Measurements from ENCODE around the gene HELB.

HELB gene

GRCh38 chr12:66365718-66366490, 63.6 kb downstream of the HELB start:
- ATAC-seq: no peak
- no peak for DNase-seq

GRCh38 chr12:66367015-66367667, 64.8 kb downstream of the HELB start:
- DNase-seq (no peak), ATAC-seq (no peak)

GRCh38 chr12:66371982-66372381, 69.7 kb downstream of the HELB start:
- no peak for ATAC-seq

DNA sequence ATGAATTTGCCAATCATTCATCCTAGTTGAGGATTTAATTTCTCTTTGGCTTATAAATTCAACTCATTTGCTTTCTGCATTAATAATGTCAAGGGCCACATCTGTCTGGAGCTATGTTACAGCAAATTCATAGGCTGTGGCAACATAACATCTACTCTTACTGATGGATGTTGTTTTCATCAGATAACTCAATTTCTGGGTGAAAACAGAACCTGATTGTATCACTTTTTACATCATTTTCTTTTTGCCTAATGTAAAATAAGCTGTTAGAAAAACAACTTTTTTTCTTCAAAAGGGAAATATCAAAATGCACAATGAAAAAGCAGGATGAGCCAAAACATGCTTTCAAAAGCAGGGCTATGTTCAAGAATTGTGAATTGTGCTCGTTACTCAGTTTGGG, 73.3 kb downstream of the HELB start:
- no peak for ATAC-seq
- no peak for DNase-seq

More at GRCh38 chr12:66371982-66372381, 69.7 kb downstream of the HELB start:
- DNase-seq: no peak

DNA sequence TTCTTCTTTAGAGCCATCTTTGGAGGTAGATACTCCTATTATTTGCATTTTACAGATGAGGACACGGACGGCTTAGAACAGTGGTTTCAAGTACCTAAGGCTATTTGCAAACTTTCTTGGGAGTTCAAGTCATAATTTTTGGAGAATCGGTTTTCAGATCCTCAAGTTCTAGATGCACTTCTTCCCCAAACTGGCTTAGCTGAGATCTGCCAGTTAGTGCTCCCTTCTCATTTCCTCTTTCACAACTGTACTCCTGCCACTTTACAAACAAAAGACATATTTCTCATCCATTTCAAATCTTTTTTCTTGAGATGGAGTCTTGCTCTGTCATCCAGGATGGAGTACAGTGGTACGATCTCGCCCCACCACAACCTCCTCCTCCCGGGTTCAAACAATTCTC, 77.3 kb downstream of the HELB start:
- DNase-seq: no peak

DNA sequence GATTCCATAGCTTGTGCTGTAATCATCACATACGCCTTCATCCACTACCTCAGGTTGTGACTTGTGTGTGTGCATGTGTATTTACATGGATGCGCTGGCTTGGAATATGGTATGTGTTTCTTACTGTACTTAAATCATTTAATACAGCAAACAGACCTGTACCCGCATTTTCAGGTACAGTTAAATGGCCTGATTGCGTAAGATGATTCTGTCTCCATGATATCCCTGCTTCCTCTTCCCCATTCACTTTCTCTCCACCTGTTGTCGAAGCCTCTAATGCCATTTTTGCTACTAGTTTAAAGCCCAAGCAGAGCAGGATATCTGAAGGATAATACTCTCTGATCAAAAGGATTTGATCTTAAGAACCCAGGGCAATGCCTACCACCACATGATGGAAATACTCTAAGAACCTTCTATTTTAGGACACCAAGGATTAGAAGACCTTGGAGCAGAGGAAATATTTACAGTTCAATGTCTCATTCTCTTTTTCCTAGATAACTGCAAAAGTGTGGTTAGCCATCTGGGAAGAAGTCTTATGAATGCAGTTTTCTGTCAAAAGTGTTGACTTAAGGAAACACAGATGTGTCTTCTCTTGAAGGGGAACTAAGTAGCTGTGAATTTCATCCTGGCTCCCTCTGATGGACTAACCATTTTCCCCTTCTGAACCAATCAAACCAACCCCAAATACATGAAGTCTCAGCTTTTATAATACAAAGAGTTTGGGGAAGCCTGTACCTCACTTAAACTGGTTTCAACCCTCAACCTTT, 78.7 kb downstream of the HELB start:
- ATAC-seq (no peak), DNase-seq (no peak)

More for the DNA sequence above, 77.3 kb downstream of the HELB start:
- ATAC-seq: no peak

DNA sequence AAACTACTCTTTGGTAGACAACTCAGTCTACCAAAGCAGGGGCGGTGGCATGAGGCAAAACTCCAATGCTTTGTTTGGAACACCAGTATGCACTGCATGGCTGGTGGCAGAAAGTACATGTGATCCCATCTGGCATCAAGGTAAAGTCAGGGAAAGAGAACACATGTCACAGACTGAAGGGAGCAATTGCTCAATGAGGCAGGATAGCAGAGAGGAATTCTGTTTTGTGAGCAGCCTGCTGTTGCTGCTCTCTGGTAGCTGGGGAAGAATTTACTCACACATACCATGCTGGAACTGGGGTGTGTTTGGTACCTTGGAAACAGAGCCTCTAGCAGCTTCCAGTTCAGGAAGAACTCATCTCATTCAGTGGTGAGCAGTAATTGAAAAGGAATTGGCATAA, 84.8 kb downstream of the HELB start:
- no peak for ATAC-seq
- no peak for DNase-seq
